ENCODE measurements around the gene TRAK1. TPM values are rescaled to one million over a fixed set of nuclear protein-coding genes. Genes with fewer than 3 reads are reported as not detected.

TRAK1 gene
- polyA plus RNA-seq, 3 donors from 2014 or later: 2.1 to 7.8 (median 4.4) TPM

GRCh38 chr3:42267878-42268277, 176.7 kb downstream of the TRAK1 start:
- H3K36me3 Mint-ChIP-seq: no peaks in the 10 kb centered on the region
- peaks cover 7 to 12% (median 9%) of the 10 kb centered on the region in 3 donors for H3K27me3 Mint-ChIP-seq (ENCODE audit: low read depth in 3 of 3)
- H3K27ac Mint-ChIP-seq: no peak overlapping the region
- no peak for DNase-seq
- H3K4me1 Mint-ChIP-seq: no peaks in the 10 kb centered on the region
- H3K4me3 Mint-ChIP-seq: no peak overlapping the region
- peaks cover 0 to 4% (median 0%) of the 10 kb centered on the region in 6 donors for H3K9me3 Mint-ChIP-seq

GRCh38 chr3:42269647-42270046, 178.5 kb downstream of the TRAK1 start:
- no peak for DNase-seq
- Mint-ChIP-seq H3K27ac (no peak overlapping the region), H3K9me3 (peaks cover 0 to 4% (median 0%) of the 10 kb centered on the region in 6 donors), H3K4me3 (no peak overlapping the region), H3K27me3 (ENCODE audit: low read depth in 3 of 3) (peaks cover 4 to 12% (median 9%) of the 10 kb centered on the region in 3 donors), H3K36me3 (no peaks in the 10 kb centered on the region), H3K4me1 (no peaks in the 10 kb centered on the region)

GRCh38 chr3:42270561-42270960, 179.4 kb downstream of the TRAK1 start:
- Mint-ChIP-seq H3K36me3 (no peaks in the 10 kb centered on the region), H3K27me3 (ENCODE audit: low read depth in 3 of 3) (peaks cover 4 to 12% (median 9%) of the 10 kb centered on the region in 3 donors), H3K4me1 (no peaks in the 10 kb centered on the region), H3K4me3 (no peak overlapping the region), H3K27ac (no peak overlapping the region), H3K9me3 (peaks cover 0 to 4% (median 0%) of the 10 kb centered on the region in 6 donors)
- no peak for DNase-seq

DNA sequence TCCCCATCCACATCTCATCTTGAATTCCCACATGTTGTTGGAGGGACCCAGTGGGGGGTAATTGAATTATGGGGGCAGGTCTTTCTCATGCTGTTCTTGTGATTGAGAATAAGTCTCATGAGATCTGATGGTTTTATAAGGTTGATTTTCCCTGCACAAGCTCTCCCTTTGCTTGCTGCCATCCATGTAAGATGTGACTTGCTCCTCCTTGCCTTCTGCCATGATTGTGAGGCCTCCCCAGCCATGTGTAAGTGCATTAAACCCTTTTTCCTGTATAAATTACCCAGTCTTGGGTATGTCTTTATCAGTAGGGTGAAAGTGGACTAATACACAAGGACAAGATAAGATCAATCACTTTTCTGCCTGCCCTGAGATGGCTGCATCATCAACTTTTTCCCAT, 180.6 kb downstream of the TRAK1 start:
- peaks cover 4 to 12% (median 8%) of the 10 kb centered on the region in 3 donors for H3K27me3 Mint-ChIP-seq (ENCODE audit: low read depth in 3 of 3)

GRCh38 chr3:42273361-42273760, 182.2 kb downstream of the TRAK1 start:
- Mint-ChIP-seq H3K36me3 (no peaks in the 10 kb centered on the region), H3K9me3 (peaks cover 0 to 4% (median 0%) of the 10 kb centered on the region in 6 donors), H3K4me3 (no peak overlapping the region), H3K27ac (no peak overlapping the region), H3K4me1 (no peaks in the 10 kb centered on the region), H3K27me3 (ENCODE audit: low read depth in 3 of 3) (peaks cover 4 to 8% (median 5%) of the 10 kb centered on the region in 3 donors)
- no peak for DNase-seq

More for the DNA sequence above, 180.6 kb downstream of the TRAK1 start:
- no peak overlapping the region for H3K4me3 Mint-ChIP-seq
- DNase-seq: no peak
- peaks cover 0 to 4% (median 0%) of the 10 kb centered on the region in 6 donors for H3K9me3 Mint-ChIP-seq
- no peak overlapping the region for H3K27ac Mint-ChIP-seq
- H3K4me1 Mint-ChIP-seq: no peaks in the 10 kb centered on the region
- H3K36me3 Mint-ChIP-seq: no peaks in the 10 kb centered on the region

DNA sequence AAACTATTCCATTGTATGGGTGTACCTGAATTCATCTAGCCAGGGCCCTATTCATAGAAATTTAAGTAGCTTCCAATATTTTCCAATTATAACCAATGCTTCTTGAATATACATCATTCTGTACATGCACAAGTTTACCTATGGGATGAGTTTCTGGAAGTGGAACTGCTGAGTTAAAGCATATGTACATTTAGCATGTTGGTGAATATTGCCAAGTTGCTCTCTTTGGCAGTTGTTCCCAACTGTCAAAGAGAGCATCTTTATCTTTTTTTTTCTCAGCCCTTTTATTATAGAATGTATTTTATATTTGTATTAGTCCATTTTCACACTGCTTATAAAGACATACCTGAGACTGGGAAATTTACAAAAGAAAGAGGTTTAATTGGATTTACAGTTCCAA, 183.1 kb downstream of the TRAK1 start:
- H3K36me3 Mint-ChIP-seq: no peaks in the 10 kb centered on the region
- H3K27ac Mint-ChIP-seq: no peak overlapping the region
- H3K27me3 Mint-ChIP-seq (ENCODE audit: low read depth in 3 of 3): peaks cover 3 to 5% (median 4%) of the 10 kb centered on the region in 3 donors

DNA sequence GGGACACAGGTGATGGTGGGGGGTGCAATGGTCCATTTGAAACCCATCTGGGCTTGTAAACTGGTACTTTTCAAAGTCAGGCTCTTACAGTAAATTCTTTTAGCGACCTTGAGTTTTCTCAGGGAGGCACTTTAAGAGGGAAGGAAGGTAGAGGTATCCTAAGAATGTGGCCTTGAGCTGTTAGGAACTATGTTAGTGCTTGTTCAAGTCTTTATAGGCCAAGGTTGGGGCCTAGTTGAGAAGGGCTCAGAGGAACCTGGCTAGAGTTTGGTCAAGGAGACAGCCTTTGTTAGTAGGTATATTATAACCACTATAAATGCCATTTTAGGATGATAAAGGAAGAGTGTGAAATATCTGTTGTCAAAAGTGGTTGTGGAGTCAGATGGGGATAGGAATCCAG, 184.1 kb downstream of the TRAK1 start:
- Mint-ChIP-seq H3K4me3 (no peak overlapping the region), H3K27ac (no peak overlapping the region), H3K27me3 (ENCODE audit: low read depth in 3 of 3) (peaks cover 1 to 5% (median 4%) of the 10 kb centered on the region in 3 donors), H3K4me1 (no peaks in the 10 kb centered on the region), H3K9me3 (peaks cover 0 to 11% (median 3%) of the 10 kb centered on the region in 6 donors), H3K36me3 (no peaks in the 10 kb centered on the region)
- no peak for DNase-seq

More for the DNA sequence above, 183.1 kb downstream of the TRAK1 start:
- H3K4me1 Mint-ChIP-seq: no peaks in the 10 kb centered on the region
- H3K9me3 Mint-ChIP-seq: peaks cover 0 to 4% (median under 1%) of the 10 kb centered on the region in 6 donors
- H3K4me3 Mint-ChIP-seq: no peak overlapping the region
- DNase-seq: no peak

Other genes with a start within 250 kb of the TRAK1 start
- 10 to 100 TPM in 1 of 3 donors, 1 to 10 TPM in 2; 9.9 to 10.6 (median 9.9) TPM for gene ULK4, start 129.3 kb upstream of the TRAK1 start, polyA plus RNA-seq
- gene CCK, start 174.8 kb downstream of the TRAK1 start, polyA plus RNA-seq: not detected

Data from immature natural killer cell (primary cell).